LNCaP clone FGC (cell line): ENCODE data around the gene LLGL1.

Experiments used
- DNase-seq: peaks from one replicate; pipeline ENCODE4 v3.0.0-alpha.2; 2011; ENCODE audit warnings: low read depth
- H3K4me3 ChIP-seq: 2 replicates; pipeline ENCODE4 v1.5.1; 2011; ENCODE audit warnings: mild to moderate bottlenecking, low read depth, low read length, control low read depth
- TF ChIP-seq, protein P1 (sequence below): IDR thresholded peaks from 2 replicates; pipeline ENCODE4 v1.5.1; 2012; ENCODE audit warnings: mild to moderate bottlenecking; ENCODE audit not compliant: control insufficient read depth, insufficient read depth; ENCODE audit errors: extremely low read depth

The LLGL1 gene

DNA sequence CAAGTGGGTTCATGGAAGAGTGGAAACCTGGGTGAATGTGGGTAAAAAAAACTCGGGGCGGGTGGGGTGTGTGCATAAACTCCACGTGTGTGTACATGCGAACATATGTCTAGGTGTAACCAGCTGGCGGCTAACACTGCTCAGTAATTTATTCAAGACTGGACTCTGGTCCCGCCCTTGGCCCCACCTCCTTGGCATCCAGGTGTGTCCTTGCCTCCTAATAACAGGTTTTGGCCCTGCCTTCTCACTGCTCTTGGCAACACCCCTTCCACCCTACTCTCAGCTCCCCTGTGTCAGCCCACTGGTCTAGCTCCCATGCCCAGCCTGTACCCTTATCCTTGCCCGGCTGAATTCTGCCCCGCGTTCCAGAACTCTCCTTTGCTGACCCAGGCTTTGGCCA, 24.8 kb downstream of the LLGL1 start:
- TF ChIP-seq, protein P1, sequence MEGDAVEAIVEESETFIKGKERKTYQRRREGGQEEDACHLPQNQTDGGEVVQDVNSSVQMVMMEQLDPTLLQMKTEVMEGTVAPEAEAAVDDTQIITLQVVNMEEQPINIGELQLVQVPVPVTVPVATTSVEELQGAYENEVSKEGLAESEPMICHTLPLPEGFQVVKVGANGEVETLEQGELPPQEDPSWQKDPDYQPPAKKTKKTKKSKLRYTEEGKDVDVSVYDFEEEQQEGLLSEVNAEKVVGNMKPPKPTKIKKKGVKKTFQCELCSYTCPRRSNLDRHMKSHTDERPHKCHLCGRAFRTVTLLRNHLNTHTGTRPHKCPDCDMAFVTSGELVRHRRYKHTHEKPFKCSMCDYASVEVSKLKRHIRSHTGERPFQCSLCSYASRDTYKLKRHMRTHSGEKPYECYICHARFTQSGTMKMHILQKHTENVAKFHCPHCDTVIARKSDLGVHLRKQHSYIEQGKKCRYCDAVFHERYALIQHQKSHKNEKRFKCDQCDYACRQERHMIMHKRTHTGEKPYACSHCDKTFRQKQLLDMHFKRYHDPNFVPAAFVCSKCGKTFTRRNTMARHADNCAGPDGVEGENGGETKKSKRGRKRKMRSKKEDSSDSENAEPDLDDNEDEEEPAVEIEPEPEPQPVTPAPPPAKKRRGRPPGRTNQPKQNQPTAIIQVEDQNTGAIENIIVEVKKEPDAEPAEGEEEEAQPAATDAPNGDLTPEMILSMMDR, result no peak
- no peak overlapping the region for H3K4me3 ChIP-seq
- DNase-seq, result peak; percentile 76

DNA sequence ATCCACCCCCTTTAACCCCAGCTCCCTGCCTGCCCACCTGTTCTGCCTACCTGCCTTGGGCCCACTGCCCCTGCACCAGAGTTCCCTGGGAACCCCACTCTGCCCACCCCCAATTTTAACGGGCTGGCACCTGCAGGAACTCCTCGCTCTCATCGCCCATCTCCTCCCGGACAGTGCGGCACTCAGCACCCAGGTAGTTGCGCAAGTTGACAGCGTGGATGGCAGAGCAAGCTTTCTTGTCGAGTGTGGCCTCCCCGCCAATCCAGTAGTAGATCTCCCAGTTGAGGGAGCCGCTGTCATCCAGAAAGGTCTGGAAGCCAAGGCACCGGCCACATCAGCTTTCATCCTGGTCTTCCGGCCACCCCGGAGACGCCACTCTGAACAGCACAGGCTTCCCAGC, 25.3 kb downstream of the LLGL1 start:
- no peak overlapping the region for H3K4me3 ChIP-seq
- TF ChIP-seq, protein P1, result no peak
- no peak for DNase-seq

DNA sequence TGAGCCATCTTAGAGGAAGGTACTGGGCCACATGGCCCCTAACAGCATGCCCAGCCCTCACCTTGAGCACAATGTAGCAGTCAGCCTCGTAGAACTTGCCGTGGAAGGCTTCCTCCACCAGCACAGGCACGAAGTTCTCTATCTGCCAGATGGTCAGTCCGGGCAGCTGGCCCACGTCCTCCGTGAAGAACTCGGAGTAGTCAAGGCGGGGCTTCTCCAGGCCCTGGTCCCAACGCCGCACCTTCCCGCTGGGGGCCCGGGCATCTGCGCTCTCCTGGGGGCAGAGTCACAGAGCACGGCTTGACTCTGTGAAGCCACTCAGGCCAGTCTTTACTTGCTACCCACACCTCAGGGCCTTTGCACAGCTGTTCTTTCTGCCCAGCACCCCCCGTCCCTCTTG, 25.8 kb downstream of the LLGL1 start:
- DNase-seq, result no peak

DNA sequence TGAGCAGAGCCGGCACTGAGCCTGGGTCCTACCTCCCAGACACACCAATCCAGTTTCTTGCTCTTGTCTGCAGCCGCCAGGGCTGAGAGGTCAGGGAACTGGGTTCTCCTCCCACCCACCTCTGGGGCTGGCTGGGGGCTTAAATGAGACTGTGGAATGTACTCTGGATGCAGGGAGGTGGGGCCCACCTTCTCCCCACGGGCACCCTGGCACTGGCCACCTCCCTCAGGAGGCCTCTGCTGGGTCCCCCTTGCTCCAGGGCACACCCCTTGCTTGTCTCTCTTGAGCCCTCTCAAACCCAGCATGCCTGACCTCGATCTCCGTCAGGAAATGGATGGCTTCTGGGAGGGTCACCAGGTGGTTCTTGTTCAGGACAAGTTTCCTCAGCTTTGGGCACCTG, 26.7 kb downstream of the LLGL1 start:
- TF ChIP-seq, protein P1, result no peak
- no peak overlapping the region for H3K4me3 ChIP-seq
- DNase-seq, result no peak

More for the DNA sequence above, 25.8 kb downstream of the LLGL1 start:
- TF ChIP-seq, protein P1, result no peak
- H3K4me3 ChIP-seq, result no peak overlapping the region

DNA sequence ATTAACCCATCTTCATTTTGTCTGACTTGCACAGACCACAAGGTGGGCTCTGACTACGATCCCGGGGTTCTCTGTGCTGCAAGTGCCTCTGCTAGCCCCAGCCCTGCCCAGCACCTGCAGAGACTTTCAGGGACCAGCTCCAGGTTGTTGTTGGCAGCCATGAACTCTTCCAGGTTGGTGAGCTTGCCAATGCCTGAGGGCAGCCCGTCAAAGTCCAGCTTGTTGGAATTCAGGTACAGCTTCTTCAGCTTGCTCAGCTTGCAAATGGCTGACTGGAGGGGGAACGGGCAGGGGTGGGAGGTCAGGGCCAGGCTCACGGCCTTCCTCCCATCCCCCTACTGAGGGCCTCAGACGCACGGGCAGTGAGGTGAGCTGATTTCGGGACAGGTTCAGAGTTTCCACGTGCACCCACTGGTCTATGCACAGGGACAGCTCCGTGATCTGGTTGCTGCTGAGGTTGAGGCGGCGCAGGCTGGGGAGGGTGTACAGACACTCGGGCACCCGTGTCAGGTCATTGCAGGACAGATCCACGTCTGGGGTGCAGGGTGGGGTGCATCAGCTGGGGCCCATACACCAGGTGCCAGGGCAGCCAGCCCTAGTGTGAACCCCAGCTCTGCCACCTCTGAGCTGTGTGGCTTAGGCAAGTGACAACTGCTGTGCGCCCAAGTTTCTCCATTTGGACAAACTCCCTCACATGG, 27.9 kb downstream of the LLGL1 start:
- TF ChIP-seq, protein P1, result no peak
- DNase-seq, result no peak
- H3K4me3 ChIP-seq, result no peak overlapping the region

DNA sequence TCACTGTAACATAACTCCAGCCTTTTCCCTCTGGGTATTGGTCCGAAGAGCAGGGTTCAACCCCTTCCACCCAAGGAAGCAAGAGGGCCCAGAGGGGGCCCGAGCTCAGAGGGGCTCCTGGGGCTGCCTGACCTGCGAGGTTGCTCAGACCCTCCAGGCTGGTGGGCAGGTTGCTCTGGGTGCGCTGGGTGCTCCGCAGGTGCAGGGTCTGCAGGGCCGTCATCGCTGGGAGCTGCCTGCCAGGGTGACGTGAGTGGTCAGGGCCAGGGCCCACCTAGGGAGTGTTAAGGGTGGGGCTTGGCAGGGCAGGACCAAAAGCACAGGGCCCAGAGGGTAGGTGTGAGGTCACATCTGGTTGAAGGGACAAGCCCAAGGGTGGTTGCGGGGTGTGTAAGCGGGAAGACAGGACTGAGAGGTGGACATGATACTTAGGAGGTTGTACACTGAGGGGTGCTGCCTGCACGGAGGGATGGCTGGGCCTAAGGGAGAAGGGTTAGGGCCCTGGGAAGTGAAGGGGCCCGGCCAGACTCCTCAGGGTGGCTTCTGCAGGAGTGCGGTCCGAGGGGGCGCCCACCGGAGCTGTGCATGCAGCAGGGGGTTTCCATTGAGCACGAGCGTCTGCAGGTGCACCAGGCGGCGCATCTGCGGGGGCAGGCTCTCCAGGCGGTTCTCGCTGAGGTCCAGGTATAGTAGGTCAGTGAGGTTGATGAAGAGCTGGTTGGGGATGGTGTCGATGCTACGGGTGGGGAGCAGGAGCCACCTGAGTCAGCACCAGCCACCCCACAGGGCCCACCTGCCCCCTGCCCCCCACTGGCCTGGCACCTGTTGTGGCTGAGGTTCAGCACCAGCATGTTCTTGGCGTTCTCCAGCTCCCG, 28.7 kb downstream of the LLGL1 start:
- H3K4me3 ChIP-seq, result no peak overlapping the region
- DNase-seq, result no peak
- TF ChIP-seq, protein P1, result no peak
